Superior temporal gyrus (tissue), 1 donor: ENCODE data around the gene EPHB4.
"Not testable (repeated sequence)": the region's sequence is repeated elsewhere in the genome, so short reads cannot be mapped to it uniquely, and the experiment has no call there.

Source experiments
- DNase-seq: peaks from one replicate; pipeline ENCODE4 v3.0.0-alpha.2; 2016; ENCODE audit errors: extremely low spot score

The EPHB4 gene

DNA sequence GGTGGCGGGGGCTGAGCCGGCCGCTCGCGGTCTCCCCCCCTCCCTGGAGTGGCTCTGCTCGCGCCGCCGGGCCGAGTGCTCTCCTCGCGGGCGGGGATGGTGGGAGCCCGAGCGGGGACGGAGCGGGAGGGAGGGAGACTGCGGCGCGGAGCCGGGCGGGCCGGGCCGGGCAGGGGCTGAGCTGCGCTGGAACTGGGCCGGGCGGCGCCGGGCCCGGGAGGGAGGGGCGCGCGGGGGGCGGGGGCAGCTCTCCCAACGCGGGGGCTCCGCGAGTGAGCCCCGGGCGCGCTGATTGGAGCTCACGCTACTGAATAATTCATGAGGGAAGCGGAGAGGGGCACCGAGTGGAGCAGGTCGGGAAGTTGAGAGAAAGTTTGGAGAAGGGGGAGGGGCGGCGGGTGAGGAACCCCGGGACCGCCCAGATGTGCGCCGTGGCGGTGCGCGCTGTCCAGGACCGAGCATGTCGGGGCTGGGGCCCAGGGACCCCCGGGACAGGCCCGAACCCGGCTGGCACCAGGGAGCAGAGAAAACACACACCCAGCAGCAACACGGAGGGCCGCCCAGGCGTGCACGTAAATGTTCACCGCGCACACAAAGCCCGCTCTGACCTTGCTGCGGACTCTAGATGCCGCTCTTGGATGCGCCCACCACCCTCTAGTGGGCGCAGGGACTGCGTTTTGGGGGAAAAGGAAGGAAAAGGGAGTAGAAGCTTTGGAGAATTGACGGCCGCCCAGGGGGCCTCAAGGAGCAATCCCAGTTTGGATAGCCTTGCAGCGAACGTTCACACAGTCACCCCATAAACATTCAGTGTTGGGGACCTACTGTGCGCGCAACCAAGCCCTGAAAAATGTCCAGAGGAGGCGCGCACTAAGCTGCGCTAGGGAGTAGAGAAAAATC is at the start of gene EPHB4:
Gene EPHB4 (minus strand): TSS at position 194 of the 897 bp plus-strand sequence. CDS start 493 bp downstream, outside the sequence.
- no peak for DNase-seq

DNA sequence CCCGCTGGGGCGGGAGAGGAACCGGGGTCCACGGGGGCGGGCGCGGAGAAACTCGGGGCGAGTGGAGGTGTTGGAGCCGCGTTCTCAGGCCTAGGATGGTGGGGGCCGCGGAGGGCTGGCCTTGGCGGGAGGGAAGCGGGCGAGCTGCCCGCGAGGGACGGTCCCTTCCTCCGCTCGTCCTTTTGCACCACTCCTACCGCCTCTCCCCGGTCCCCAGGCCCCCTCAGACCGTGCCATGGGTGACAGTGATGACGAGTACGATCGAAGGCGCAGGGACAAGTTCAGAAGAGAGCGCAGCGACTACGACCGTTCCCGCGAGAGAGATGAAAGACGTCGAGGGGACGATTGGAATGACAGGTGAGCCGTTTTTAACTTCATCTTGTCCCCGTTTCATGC is 48.0 kb upstream of the EPHB4 start:
- DNase-seq, result no peak

GRCh38 chr7:100874577-100875355 is 47.4 kb upstream of the EPHB4 start, which contains the start of gene SRRT:
Gene SRRT (plus strand): TSS chr7:100875103. CDS start chr7:100875591, 488 bp downstream.
- peak; percentile 99 for DNase-seq

GRCh38 chr7:100874300-100874576 is 46.9 kb upstream of the EPHB4 start:
- DNase-seq, result no peak

GRCh38 chr7:100873599-100874299 is 46.4 kb upstream of the EPHB4 start:
- no peak for DNase-seq

DNA sequence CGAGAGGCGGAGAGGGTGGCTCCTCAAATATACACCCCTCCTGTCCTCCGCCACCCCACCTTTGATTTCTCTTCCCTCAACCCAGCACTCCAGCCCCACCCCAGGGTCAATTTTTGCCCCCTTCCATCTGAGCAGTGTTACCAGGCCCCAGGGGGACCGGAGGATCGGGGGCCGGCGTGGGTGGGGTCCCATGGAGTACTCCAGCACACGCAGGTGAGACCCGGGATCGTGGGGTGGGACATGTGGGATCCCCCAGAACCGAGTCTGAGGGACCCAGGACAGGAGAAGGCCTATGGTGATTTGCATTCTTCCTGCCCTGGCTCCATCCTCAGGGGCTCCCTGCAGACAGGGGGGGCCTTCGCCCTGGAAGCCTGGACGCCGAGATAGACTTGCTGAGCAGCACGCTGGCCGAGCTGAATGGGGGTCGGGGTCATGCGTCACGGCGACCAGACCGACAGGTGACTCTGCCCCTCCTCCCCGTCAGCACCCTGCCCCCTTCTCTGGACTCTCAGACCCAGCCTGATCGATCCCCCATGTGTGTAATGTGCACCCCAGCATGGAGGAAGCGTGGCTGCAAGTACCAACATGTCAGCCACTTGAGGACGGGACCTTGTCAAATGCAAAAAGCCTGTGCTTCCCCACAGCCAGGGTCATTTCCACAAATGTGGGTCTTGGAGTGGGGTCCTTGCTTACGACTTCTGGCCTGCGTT is 40.6 kb upstream of the EPHB4 start:
- DNase-seq, result no peak

- peak; percentile 75 for DNase-seq
Measured at GRCh38 chr7:100867040-100867775, 39.9 kb upstream of the EPHB4 start, which contains the start of gene TRIP6. Gene TRIP6 (plus strand): TSS chr7:100867387. CDS start chr7:100867498, 111 bp downstream.

- no peak for DNase-seq
Measured at GRCh38 chr7:100866729-100867039, 39.4 kb upstream of the EPHB4 start.

- peak; percentile 79 for DNase-seq
Measured at GRCh38 chr7:100865938-100866728, 38.8 kb upstream of the EPHB4 start.

- DNase-seq, result no peak
Measured at GRCh38 chr7:100865372-100865911, 38.1 kb upstream of the EPHB4 start.

GRCh38 chr7:100864263-100864845 is 37.0 kb upstream of the EPHB4 start:
- no peak for DNase-seq

- DNase-seq, result peak; percentile 53
Measured at GRCh38 chr7:100863406-100863950, 36.2 kb upstream of the EPHB4 start.

- no peak for DNase-seq
Measured at GRCh38 chr7:100861616-100861985, 34.3 kb upstream of the EPHB4 start.

DNA sequence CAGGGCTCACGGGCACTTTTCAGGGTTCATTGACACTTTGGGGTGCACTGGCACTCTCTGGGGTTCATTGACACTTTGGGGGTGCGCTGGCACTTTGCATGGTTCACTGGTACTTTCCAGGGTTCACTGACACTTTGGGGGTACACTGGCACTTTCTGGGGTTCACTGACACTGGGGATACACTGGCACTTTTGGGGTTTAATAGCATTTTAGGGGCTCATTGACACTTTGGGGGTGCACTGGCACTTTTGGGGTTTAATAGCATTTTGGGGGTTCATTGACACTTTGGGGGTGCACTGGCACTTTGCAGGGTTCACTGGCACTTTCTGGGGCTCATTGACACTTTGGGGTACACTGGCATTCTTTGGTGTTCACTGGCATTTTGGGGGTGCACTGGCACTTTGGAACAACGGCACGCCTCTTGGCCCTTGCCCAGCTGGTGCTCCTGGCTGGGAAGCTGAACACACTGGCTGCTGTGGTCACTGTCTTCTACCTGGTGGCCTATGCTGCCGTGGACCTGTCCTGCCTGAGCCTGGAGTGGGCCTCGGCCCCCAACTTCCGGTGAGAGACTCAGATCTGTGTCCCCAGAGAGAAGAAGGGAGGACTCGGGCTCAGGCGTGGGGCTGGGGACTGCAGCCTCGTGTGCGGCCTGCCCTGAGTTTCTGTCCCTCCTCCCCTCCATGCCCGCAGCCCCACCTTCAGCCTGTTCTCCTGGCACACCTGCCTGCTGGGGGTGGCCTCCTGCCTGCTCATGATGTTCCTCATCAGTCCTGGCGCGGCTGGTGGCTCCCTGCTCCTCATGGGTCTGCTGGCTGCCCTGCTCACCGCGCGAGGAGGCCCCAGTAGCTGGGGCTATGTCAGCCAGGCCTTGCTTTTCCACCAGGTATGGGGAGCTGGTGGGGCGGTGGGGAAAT is 33.6 kb upstream of the EPHB4 start:
- DNase-seq, result no peak

DNA sequence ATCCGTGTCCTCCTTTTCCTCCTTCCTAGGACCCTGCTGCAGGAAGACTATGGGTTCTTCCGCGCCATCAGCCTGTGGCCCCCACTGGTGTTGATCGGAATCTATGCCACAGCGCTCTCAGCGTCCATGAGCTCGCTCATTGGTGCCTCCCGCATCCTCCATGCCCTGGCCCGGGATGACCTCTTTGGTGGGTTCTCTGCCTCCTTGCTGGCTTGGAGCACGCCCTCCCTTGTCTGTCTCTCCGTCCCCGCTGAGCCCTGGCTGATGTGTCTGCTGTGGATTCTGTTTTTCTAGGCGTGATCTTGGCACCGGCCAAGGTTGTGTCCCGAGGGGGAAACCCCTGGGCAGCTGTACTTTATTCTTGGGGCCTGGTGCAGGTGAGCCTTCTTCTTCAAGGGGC is 32.5 kb upstream of the EPHB4 start:
- DNase-seq, result no peak

- no peak for DNase-seq
Measured at GRCh38 chr7:100856871-100857282, 29.6 kb upstream of the EPHB4 start.

GRCh38 chr7:100855515-100855914 is 28.2 kb upstream of the EPHB4 start:
- DNase-seq, result no peak

GRCh38 chr7:100854899-100855298 is 27.6 kb upstream of the EPHB4 start:
- not testable (repeated sequence) for DNase-seq
